HEK293T (cell line): Measurements from ENCODE around the gene FOXO3.

Experiments used
- CTCF ChIA-PET: fragments of 350-600 bp; formaldehyde crosslinking; extraction: SDS; loops from one replicate; lab custom pipeline; 2021; ENCODE audit warnings: antibody characterized with exemption, inconsistent platforms; lab: Yijun Ruan, JAX
- POLR2A ChIA-PET: fragments of 350-600 bp; formaldehyde crosslinking; extraction: SDS; loops from one replicate; lab custom pipeline; 2020; ENCODE audit warnings: antibody characterized with exemption, inconsistent platforms; lab: Yijun Ruan, JAX
- DNase-seq: peaks from one replicate; pipeline ENCODE4 v3.0.0; 2012; ENCODE audit warnings: mixed read lengths; ENCODE audit errors: extremely low spot score
- ARNT ChIP-seq: fragments of 450-650 bp; IDR thresholded peaks from 2 replicates; pipeline ENCODE4 v1.6.1; 2017; ENCODE audit warnings: mild to moderate bottlenecking
- BHLHE40 ChIP-seq: fragments of 450-650 bp; IDR thresholded peaks from 2 replicates; pipeline ENCODE4 v1.6.1; 2016; ENCODE audit warnings: mild to moderate bottlenecking, moderate library complexity, borderline replicate concordance
- CTBP1 ChIP-seq: fragments of 450-650 bp; IDR thresholded peaks from 2 replicates; pipeline ENCODE4 v1.6.1; 2016; ENCODE audit warnings: borderline replicate concordance
- ELF4 ChIP-seq: fragments of 450-650 bp; IDR thresholded peaks from 2 replicates; pipeline ENCODE4 v1.6.1; 2017; ENCODE audit warnings: antibody characterized with exemption
- FOXA1 ChIP-seq: fragments of 450-650 bp; IDR thresholded peaks from 2 replicates; pipeline ENCODE4 v1.6.1; 2016; ENCODE audit warnings: mild to moderate bottlenecking
- FOXK2 ChIP-seq: fragments of 450-650 bp; IDR thresholded peaks from 2 replicates; pipeline ENCODE4 v1.6.1; 2016; ENCODE audit warnings: mild to moderate bottlenecking
- FOXM1 ChIP-seq: fragments of 450-650 bp; IDR thresholded peaks from 2 replicates; pipeline ENCODE4 v1.6.1; 2017; ENCODE audit warnings: mild to moderate bottlenecking, borderline replicate concordance
- HDGF ChIP-seq: fragments of 450-650 bp; IDR thresholded peaks from 2 replicates; pipeline ENCODE4 v1.6.1; 2017; ENCODE audit warnings: antibody characterized with exemption, borderline replicate concordance
- L3MBTL2 ChIP-seq: fragments of 450-650 bp; conservative IDR thresholded peaks from 2 replicates; pipeline ENCODE4 v1.6.1; 2016; ENCODE audit warnings: mild to moderate bottlenecking
- LEF1 ChIP-seq: fragments of 450-650 bp; IDR thresholded peaks from 2 replicates; pipeline ENCODE4 v1.6.1; 2017; ENCODE audit warnings: mild to moderate bottlenecking, borderline replicate concordance
- NFRKB ChIP-seq: fragments of 450-650 bp; IDR thresholded peaks from 2 replicates; pipeline ENCODE4 v1.6.1; 2016; ENCODE audit warnings: mild to moderate bottlenecking, moderate library complexity
- SP1 ChIP-seq: fragments of 450-650 bp; IDR thresholded peaks from 2 replicates; pipeline ENCODE4 v1.6.1; 2017
- SUZ12 ChIP-seq: fragments of 450-650 bp; IDR thresholded peaks from 2 replicates; pipeline ENCODE4 v1.6.1; 2016; ENCODE audit warnings: mild to moderate bottlenecking
- TARDBP ChIP-seq: fragments of 450-650 bp; IDR thresholded peaks from 2 replicates; pipeline ENCODE4 v1.6.1; 2016
- ZNF384 ChIP-seq: fragments of 450-650 bp; IDR thresholded peaks from 2 replicates; pipeline ENCODE4 v1.6.1; 2016
- TF ChIP-seq, protein P1 (sequence below): fragments of 450-650 bp; IDR thresholded peaks from 2 replicates; pipeline ENCODE4 v1.6.1; 2016

FOXO3 gene

DNA sequence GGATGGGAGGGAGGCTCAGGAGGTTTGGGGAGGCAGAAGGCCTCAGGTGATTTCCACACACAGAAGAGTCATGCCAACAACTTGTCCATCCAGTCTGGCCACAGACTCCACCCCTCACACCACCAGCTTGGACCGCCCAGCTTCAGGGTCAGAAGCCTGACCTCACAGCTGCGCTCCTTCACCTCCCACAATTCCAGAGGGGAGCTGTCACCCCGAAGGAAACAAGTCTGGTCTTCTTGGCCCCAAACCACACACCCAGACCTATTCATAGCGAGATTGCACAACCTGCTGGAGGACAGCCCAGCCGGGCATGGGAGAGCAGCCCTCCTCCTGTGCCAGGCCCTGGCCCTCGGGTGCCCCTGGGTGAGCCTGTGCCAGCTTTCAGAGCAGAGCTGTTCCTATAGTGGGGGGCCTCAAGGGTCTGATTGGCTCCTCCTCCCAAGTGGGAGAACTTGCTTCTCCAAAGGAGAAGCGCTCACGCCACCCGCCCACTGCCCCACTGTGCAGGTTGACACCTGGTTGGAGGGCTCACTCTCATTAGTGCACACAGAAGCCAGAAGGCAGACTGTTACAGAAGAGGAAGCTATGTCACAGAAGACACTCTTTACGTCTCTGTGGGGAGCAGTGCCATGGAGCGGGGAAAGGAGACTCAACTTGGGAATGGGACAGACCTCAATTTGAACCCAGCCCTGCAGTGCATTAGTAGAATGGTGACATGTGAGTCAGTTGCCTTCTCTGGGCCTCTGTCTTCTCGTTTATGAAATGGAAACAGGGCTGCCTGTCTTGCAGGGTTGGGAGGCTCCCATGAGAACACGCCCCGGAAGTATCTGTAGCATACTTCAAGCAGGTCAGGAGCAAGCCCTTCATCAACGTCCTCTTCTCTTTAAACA, 128.8 kb downstream of the FOXO3 start:
- POLR2A ChIA-PET = no interaction called here
- TF ChIP-seq NFRKB = no peak
- TF ChIP-seq SP1 = no peak
- TF ChIP-seq CTBP1 = no peak
- TF ChIP-seq FOXM1 = no peak
- no peak for TF ChIP-seq L3MBTL2
- no peak for TF ChIP-seq FOXK2
- CTCF ChIA-PET = no interaction called here
- no peak for DNase-seq

DNA sequence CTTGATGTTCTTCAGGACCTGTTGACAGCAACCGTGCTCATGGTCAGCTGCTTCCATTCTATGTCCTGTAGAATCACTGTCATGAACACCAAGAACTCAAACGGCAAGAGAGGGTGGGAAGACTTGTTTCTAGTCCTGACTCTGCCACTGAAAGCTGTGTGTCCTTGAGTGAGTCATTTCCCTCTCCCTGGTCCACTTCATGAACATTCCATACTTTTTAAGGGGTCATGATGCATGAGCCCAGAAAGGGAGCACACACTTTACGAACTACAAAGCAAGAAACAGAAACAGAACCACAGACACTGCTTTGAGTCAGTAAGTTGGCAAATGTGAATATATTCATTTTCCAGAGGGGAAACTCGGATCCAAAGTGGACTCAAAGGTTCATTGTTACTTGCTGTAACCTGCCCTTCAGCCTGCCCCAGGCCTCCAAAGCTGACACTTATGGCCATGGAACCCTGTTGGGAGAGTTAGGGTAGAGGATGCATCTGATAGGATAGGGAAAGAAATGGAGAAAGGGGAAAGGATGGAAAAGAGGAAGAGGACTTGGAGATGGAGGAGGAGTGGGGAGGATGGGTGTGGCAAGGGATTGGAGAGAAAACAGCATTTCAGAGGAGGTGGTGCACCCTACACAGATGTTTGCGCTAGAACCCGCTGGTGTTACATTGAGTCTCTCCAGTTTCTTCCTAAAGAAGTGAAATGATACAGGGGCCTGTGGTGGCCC, 129.8 kb downstream of the FOXO3 start:
- POLR2A ChIA-PET = no interaction called here
- TF ChIP-seq ELF4 = no peak
- TF ChIP-seq ZNF384 = no peak
- no peak for TF ChIP-seq FOXM1
- no peak for TF ChIP-seq L3MBTL2
- no peak for TF ChIP-seq CTBP1
- TF ChIP-seq LEF1 = no peak
- no peak for TF ChIP-seq BHLHE40
- TF ChIP-seq, protein P1, sequence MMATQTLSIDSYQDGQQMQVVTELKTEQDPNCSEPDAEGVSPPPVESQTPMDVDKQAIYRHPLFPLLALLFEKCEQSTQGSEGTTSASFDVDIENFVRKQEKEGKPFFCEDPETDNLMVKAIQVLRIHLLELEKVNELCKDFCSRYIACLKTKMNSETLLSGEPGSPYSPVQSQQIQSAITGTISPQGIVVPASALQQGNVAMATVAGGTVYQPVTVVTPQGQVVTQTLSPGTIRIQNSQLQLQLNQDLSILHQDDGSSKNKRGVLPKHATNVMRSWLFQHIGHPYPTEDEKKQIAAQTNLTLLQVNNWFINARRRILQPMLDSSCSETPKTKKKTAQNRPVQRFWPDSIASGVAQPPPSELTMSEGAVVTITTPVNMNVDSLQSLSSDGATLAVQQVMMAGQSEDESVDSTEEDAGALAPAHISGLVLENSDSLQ = no peak
- no peak for TF ChIP-seq NFRKB
- no peak for TF ChIP-seq FOXA1
- no peak for TF ChIP-seq SP1
- no peak for TF ChIP-seq FOXK2
- no peak for TF ChIP-seq ARNT
- no peak for TF ChIP-seq SUZ12
- TF ChIP-seq TARDBP = no peak
- CTCF ChIA-PET = no interaction called here
- no peak for DNase-seq

DNA sequence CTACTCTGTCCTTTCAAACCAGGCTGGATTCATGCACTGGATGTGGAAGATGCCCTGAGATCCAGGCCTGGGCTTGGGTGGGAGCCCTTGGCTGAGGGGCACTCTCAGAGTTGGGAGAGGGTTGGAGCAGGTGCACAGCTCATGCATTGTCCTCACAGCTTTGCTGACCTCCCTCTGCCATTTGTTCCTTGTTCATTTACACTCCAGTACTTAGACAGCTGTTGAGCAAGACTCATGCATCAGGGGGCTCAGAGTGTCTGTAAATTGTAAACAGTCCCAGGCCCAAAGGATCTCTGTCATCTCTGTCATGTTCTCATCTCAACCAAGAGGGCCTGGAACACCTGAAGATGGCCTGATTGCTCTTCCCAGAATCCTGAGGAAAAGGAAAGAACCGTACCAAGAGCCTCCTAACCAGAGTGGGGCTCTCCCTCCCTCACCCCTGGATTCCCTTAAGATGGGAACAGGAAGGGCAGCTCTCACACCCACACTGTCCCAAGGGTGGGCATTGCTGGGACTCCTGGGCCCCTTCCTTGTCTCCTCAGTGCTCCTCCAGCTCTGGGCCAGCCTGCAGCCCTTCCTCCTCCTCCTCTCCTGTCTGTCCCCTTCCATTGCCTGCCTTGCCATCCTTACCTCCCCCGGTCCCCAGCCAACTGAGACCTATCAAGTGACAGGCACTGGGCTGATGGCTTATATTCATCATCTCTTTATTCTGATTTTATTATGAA, 132.9 kb downstream of the FOXO3 start:
- ChIA-PET CTCF (no interaction called here), POLR2A (no interaction called here)
- DNase-seq = no peak
- TF ChIP-seq FOXK2 (no peak), LEF1 (no peak), FOXA1 (no peak), HDGF (no peak), SUZ12 (no peak), ZNF384 (no peak), FOXM1 (no peak), CTBP1 (no peak), ARNT (no peak)

DNA sequence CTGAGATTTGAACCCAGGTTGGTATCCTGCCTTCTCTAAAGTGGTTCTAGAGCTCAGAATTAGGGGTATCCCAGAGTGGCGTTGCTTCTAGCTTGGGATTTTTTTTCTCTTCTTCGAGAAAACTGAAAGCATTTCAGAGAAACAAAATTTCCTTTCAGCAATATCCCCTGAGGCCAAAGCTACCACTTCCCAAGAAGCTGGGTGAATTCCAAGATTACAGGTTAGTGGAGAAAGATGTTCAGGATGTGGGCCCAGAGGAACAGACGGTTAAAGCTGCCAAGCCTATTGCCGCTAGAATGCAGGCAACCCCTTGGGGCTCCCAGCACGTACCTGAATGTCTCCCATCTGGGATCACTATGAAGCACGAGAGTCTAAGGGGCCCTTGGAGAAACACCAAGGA, 134.1 kb downstream of the FOXO3 start:
- POLR2A ChIA-PET = no interaction called here
- TF ChIP-seq SP1 (no peak), HDGF (no peak), ELF4 (no peak), NFRKB (no peak), CTBP1 (no peak), ZNF384 (no peak), LEF1 (no peak), TARDBP (no peak)
- CTCF ChIA-PET = interaction anchor here (0.5 kb wide), 1 partner anchor 649 kb away, joined by 3 read pairs; no protein-coding TSS in a partner anchor
- no peak for DNase-seq

DNA sequence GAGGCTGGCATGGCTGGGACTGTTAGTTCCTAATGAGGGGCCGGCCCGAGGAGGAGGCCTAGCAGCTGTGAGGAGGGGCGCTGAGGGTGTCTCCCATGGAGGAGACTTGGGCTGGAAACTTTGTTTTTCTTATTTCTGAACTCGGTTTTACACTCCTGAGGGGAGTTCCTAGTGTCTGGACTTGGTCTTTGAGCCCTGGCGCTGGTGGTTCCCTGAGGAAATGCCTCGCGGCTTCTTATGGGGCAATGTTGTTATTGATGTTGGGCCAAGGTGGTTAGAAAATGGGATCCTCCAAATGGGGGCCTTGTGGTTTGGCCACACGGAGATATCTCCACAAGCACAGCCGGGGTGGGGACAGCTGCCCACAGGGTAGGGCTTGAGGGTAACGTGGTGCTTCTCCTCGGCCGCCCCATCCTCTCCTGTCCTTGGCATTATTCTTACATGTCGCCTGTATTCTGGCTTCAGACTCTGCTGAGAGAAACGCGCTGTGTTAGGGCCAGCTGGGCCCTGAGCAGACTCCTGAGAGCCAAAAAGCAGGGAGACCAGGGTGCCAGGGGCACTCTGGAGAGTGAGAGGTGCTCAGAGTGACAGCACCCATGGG, 136.9 kb downstream of the FOXO3 start:
- ChIA-PET CTCF (no interaction called here), POLR2A (no interaction called here)
- no peak for DNase-seq
- TF ChIP-seq HDGF (no peak), ZNF384 (no peak), SUZ12 (no peak), NFRKB (no peak), FOXM1 (no peak), SP1 (no peak)

DNA sequence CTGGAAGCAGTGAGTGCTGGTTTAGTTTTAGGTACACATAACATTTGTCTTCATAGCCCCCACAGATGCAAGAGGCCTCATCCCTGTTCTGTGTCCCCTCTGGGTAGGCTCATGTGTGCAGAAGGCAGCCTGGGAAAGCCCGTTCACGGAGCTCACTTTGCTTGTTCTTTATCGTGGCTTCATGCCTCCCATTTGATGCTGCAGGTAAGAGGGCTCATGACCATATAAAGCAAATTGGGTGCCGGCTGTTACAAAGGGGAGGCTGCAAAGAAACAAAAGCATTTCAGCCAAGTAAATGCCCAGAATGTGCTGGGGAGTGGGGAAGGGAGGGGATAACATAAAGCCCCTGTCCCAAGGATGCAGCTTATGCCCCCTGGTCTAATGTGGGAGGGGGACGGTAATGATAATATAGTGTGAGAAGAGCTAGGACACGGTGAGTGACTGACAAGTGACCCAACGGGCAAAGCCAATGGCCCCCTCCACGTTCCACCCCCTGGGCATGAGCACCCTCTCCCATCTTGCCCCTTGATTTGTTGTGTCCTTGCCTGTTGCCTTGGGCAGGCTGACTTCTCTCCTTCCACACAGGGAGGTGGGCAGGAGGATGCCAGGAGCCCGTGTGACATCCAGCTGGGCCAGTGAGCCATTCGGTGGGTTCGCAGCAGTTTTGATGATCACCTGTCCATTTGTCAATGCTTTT, 138.0 kb downstream of the FOXO3 start:
- POLR2A ChIA-PET = no interaction called here
- DNase-seq = no peak
- no peak for TF ChIP-seq ELF4
- no peak for TF ChIP-seq TARDBP
- TF ChIP-seq NFRKB = no peak
- TF ChIP-seq SUZ12 = no peak
- TF ChIP-seq SP1 = no peak
- TF ChIP-seq HDGF = no peak
- TF ChIP-seq ARNT = no peak
- no peak for TF ChIP-seq BHLHE40
- TF ChIP-seq L3MBTL2 = no peak
- no peak for TF ChIP-seq FOXA1
- TF ChIP-seq ZNF384 = no peak
- TF ChIP-seq, protein P1 = no peak
- TF ChIP-seq LEF1 = no peak
- no peak for TF ChIP-seq FOXK2
- no peak for TF ChIP-seq CTBP1
- CTCF ChIA-PET = no interaction called here
